Measurements from ENCODE around the gene ALDH7A1. TPM values are rescaled to one million over a fixed set of nuclear protein-coding genes. Genes with fewer than 3 reads are reported as not detected.

ALDH7A1 gene
- total and polyA plus RNA-seq, 2 donors (not counting 1 experiment from before 2014, with no cell fraction given): 0.78 to 3.3 TPM

DNA sequence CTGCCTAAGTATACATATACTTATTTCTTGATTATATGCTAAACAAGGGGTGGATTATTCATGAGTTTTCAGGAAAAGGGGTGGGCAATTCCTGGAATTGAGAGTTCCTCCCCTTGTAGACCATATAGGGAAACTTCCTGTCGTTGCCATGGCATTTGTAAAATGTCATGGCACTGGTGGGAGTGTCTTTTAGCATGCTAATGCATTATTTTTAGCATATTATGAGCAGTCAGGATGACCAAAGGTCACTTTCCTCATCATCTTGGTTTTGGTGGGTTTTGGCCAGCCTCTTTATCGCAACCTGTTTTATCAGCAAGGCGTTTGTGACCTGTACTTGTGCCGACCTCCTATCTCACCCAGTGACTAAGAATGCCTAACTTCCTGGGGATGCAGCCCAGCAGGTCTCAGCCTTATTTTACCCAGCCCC lies 80.9 kb downstream of the ALDH7A1 start:
- Mint-ChIP-seq H3K27me3 (peaks cover 4% of the 10 kb centered on the region), H3K9me3 (ENCODE audit: insufficient read depth) (no peaks in the 10 kb centered on the region), H3K27ac (no peak overlapping the region), H3K4me3 (no peak overlapping the region), H3K4me1 (peaks cover 1% of the 10 kb centered on the region)
- no peak for TF ChIP-seq EZH2 (IDR thresholded peaks at IDR 0.05; ENCODE audit: borderline replicate concordance, insufficient read depth, low read depth, low read length, poor library complexity, severe bottlenecking)
- TF ChIP-seq, protein P1, sequence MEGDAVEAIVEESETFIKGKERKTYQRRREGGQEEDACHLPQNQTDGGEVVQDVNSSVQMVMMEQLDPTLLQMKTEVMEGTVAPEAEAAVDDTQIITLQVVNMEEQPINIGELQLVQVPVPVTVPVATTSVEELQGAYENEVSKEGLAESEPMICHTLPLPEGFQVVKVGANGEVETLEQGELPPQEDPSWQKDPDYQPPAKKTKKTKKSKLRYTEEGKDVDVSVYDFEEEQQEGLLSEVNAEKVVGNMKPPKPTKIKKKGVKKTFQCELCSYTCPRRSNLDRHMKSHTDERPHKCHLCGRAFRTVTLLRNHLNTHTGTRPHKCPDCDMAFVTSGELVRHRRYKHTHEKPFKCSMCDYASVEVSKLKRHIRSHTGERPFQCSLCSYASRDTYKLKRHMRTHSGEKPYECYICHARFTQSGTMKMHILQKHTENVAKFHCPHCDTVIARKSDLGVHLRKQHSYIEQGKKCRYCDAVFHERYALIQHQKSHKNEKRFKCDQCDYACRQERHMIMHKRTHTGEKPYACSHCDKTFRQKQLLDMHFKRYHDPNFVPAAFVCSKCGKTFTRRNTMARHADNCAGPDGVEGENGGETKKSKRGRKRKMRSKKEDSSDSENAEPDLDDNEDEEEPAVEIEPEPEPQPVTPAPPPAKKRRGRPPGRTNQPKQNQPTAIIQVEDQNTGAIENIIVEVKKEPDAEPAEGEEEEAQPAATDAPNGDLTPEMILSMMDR (IDR thresholded peaks at IDR 0.05): no peak
- Histone ChIP-seq H3K4me1 (ENCODE audit: control insufficient read depth in 2 of 2, insufficient read depth in 2 of 2, low read length in 2 of 2) (no peaks in the 10 kb centered on the region), H3K4me2 (replicated peaks; ENCODE audit: low read depth, low read length, poor library complexity, severe bottlenecking) (no peak overlapping the region), H3K27ac (ENCODE audit: low read length in 2 of 2) (no peak overlapping the region), H3K79me2 (ENCODE audit: control insufficient read depth, insufficient read depth, low read length) (no peaks in the 10 kb centered on the region), H2AFZ (ENCODE audit: insufficient read depth, low read depth, low read length, poor library complexity, severe bottlenecking) (no peak overlapping the region), H3K9me3 (ENCODE audit: control extremely low read depth in 1 of 3, control insufficient read depth in 2 of 3, insufficient read depth in 1 of 3, low read length in 2 of 3) (no peaks in the 10 kb centered on the region), H3K9ac (ENCODE audit: low read length) (no peak overlapping the region), H3K27me3 (replicated peaks in 1 of 4; ENCODE audit: control extremely low read depth in 1 of 4, control insufficient read depth in 3 of 4, insufficient read depth in 4 of 4, low read length in 3 of 4) (no peaks in the 10 kb centered on the region), H3K4me3 (ENCODE audit: control extremely low read depth in 1 of 5, extremely low read depth in 1 of 5, insufficient read depth in 1 of 5, low read depth in 2 of 5, low read length in 4 of 5) (no peak overlapping the region), H4K20me1 (ENCODE audit: control insufficient read depth, insufficient read depth, low read length, poor library complexity, severe bottlenecking) (no peaks in the 10 kb centered on the region), H3K36me3 (replicated peaks in 1 of 2; ENCODE audit: control extremely low read depth in 1 of 2, control insufficient read depth in 1 of 2, extremely low read depth in 1 of 2, insufficient read depth in 2 of 2, low read length in 1 of 2) (no peaks in the 10 kb centered on the region)
- POLR2A ChIA-PET: no interaction called here
- ATAC-seq (ENCODE audit: low read depth) (no peak), DNase-seq (no peak)
- 93% methylated on average over 4 of the region's 4 CpGs for WGBS (ENCODE audit: insufficient coverage)
- CTCF ChIA-PET: no interaction called here
- intact Hi-C loops (cut with micrococcal nuclease): no loop called here

DNA sequence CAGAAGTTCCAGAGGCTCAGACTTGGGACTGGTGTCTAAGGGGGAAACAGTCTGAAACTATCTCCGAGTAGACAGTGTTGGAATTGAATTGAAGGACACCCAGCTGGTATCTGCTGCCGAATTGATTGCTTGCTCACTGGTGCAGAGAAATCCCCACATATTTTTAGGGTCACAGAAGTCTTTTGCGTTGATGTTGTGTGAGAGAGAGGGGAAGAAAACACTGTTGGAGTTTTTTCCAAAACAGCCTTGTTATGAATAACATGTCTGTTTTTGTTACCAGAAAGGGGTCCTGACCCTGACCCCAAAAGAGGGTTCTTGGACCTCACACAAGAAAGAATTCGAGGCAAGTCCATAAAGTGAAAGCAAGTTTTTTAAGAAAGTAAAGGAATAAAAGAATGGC lies 81.3 kb downstream of the ALDH7A1 start:
- no peak overlapping the region for H3K27ac ChIP-seq (ENCODE audit: low read length in 2 of 2)
- CTCF ChIA-PET: interaction anchor here (1.5 kb wide), 1 partner anchor 14 kb away, joined by 5 read pairs; no protein-coding TSS in a partner anchor

More for the DNA sequence above, 81.3 kb downstream of the ALDH7A1 start:
- Mint-ChIP-seq H3K9me3 (ENCODE audit: insufficient read depth) (no peaks in the 10 kb centered on the region), H3K4me1 (peaks cover 6% of the 10 kb centered on the region), H3K27ac (no peak overlapping the region), H3K27me3 (peaks cover 4% of the 10 kb centered on the region), H3K4me3 (no peak overlapping the region)
- intact Hi-C loops (cut with micrococcal nuclease): no loop called here
- H2AFZ ChIP-seq (ENCODE audit: insufficient read depth, low read depth, low read length, poor library complexity, severe bottlenecking): no peak overlapping the region
- no peak for TF ChIP-seq EZH2 (IDR thresholded peaks at IDR 0.05; ENCODE audit: borderline replicate concordance, insufficient read depth, low read depth, low read length, poor library complexity, severe bottlenecking)
- TF ChIP-seq, protein P1 (IDR thresholded peaks at IDR 0.05): no peak
- H4K20me1 ChIP-seq (ENCODE audit: control insufficient read depth, insufficient read depth, low read length, poor library complexity, severe bottlenecking): no peaks in the 10 kb centered on the region
- no peaks in the 10 kb centered on the region for H3K27me3 ChIP-seq (replicated peaks in 1 of 4; ENCODE audit: control extremely low read depth in 1 of 4, control insufficient read depth in 3 of 4, insufficient read depth in 4 of 4, low read length in 3 of 4)
- no peak for ATAC-seq (ENCODE audit: low read depth)
- no peaks in the 10 kb centered on the region for H3K4me1 ChIP-seq (ENCODE audit: control insufficient read depth in 2 of 2, insufficient read depth in 2 of 2, low read length in 2 of 2)
- no peak overlapping the region for H3K4me2 ChIP-seq (replicated peaks; ENCODE audit: low read depth, low read length, poor library complexity, severe bottlenecking)
- H3K9ac ChIP-seq (ENCODE audit: low read length): no peak overlapping the region
- no peak for DNase-seq
- no peaks in the 10 kb centered on the region for H3K79me2 ChIP-seq (ENCODE audit: control insufficient read depth, insufficient read depth, low read length)
- H3K36me3 ChIP-seq (replicated peaks in 1 of 2; ENCODE audit: control extremely low read depth in 1 of 2, control insufficient read depth in 1 of 2, extremely low read depth in 1 of 2, insufficient read depth in 2 of 2, low read length in 1 of 2): no peaks in the 10 kb centered on the region
- POLR2A ChIA-PET: no interaction called here
- WGBS (ENCODE audit: insufficient coverage): 100% methylated on average over 3 of the region's 4 CpGs
- H3K9me3 ChIP-seq (ENCODE audit: control extremely low read depth in 1 of 3, control insufficient read depth in 2 of 3, insufficient read depth in 1 of 3, low read length in 2 of 3): no peaks in the 10 kb centered on the region
- H3K4me3 ChIP-seq (ENCODE audit: control extremely low read depth in 1 of 5, extremely low read depth in 1 of 5, insufficient read depth in 1 of 5, low read depth in 2 of 5, low read length in 4 of 5): no peak overlapping the region

Data from B cell (primary cell).